CD4-positive, alpha-beta T cell treated with Interleukin-6 for 4 hours (primary cell): ENCODE data around the gene GDF11.
"Not testable (repeated sequence)": the region's sequence is repeated elsewhere in the genome, so short reads cannot be mapped to it uniquely, and the experiment has no call there.

ENCODE experiments used
- DNase-seq: peaks from one replicate; pipeline ENCODE4 v3.0.0-alpha.2; 2020; ENCODE audit warnings: mixed read lengths

The GDF11 gene

DNA sequence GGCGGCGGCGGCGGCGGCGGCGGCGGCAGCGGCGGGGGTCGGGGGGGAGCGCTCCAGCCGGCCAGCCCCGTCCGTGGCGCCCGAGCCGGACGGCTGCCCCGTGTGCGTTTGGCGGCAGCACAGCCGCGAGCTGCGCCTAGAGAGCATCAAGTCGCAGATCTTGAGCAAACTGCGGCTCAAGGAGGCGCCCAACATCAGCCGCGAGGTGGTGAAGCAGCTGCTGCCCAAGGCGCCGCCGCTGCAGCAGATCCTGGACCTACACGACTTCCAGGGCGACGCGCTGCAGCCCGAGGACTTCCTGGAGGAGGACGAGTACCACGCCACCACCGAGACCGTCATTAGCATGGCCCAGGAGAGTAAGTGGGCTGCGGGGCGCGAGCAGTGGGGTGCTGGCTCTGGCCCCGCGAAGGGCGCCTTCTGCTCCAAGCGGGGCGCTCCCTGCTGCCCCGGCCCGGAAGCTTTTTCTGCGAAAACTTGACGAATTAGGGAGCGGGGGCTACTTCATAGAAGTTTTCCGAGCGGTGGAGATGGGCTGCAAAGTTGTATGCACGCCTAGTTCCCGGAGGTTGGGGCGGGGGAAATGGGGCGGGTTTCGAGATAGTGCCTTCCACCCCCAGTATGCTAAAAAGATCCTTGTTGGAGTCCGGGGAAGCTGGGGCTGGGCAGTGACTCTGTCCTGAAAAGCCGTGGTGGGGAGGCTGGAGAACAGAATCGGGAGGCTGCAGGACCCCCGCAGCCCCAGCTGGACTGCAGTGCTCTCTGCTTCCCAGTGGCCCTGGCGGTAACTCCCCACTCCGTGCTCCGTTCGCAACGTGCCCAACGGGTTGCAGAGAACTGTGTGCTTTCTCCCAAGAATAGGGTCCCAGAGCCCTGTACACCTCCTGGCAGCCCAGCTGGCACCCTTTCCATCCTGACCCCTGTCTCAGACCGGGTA, 751 bp downstream of the GDF11 start:
- peak; percentile 60 for DNase-seq

DNA sequence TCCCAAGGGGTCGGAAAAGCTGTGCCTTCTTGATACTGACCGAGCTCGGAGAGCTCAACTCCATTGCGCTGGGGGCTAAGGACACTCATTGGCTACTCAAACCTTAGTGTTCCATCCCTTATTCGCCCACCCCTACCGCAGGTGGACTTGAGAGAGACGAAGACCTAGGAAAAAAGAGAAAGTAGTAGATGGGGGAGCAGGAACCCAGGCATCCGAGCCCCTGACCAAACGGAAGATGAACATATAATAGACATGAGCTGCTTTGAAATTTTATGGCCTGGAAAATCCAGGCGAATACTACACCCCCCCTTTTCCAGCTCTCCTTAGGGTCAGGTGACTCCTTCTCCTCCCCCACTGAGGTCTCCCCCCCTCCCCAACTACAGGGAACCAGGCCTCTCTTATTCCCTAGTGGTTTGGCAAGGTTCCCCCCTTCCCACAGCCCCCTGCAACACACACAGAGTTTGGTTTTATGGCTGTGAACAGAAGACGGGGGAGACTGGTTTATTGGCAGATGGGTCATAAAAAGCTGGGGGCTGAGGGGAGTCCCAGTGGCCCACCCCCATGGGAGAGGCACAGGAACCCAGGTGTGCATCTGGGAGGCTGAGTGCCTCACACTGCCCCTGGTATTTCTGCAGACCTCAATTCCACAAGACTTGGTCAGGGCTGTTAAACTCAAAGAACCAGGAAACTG, 1.6 kb downstream of the GDF11 start:
- DNase-seq = no peak

DNA sequence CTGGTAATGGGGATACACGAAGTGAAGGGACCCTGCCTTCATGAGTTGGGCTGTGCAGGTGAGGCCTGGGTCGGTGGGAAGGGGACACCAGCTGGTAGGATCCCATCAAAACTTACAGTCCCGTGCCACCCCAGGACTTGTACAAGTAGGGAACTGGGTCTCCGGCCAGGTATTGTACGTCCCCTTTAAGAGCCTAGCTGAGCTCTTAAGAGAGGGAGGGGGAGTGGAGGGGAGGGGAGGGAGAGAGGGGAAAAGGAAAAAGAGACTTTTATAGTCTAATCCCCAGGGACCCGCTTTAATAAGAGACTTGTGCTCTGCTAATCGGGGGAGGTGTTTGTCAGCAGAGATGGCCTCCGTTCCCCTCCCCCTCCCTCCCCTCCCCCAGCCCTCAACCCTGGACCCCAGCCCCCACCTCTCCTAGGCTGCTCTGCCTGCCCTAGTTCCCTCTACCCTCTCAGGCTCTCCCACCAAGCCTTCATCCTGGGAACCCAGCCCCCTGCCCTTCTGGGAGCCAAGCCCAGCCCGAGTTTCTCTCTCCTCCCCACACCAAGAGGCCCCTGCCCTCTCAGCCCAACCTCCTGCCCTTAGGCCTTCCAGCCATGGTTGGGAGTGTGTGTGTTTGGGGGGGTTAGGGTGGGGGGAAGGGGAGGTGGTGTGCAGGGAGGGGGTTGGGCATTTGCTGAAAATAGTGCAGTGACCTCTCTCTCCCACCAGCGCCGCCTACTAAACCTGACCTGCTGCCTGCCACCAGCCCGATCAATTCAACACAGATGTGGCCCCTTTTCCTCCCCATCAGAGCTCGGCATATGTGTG, 2.6 kb downstream of the GDF11 start:
- DNase-seq = no peak

DNA sequence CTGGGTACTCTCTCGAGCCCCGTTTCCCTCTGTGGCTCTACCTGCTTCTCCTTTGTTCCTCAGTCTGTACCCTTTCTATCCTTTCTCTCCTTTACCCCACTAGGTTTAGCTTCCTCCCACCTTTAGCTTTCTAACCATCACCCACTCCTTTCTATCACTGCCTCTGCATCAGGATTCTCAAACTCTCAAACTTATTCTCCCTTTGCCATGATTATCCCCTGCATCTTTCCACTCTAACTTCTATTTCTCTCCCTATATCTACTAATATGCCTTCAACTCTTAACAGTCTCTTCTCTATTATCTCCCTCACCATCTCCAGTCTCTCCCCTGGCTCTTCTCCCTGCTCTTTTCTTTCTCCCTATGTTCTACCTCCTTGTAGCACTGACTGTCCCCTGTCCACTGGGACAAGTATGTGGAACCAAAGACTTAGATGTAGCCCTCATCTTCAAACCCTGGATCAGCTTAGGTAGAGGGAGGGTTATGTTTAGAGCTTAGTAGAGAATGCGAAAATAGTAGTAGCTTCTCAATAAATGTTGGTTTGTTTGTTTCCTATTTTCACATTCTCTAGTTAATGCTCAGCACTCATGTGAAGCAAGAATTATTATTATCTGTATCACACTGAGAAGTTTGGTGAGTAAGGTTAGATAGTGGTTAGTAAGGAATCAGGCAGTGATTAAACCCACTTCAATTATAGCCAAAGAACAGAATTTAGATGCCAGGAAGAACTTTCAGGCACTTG, 3.4 kb downstream of the GDF11 start:
- DNase-seq = no peak

DNA sequence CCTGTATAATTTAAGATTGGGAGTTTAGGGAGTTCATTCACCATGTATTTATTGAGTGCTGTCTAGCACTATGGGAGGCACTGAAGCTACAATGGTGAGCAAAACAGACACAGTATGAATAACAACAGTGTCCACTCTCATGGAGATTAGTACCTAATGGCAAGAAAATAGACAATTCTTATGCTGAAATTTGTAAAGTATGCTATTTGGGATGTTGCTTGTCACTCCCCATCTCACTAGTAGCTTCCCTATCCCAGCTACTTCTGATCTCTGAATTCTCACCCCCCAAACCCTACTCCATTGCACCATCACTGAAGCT, 4.0 kb downstream of the GDF11 start:
- no peak for DNase-seq

- DNase-seq = no peak
These were observed 5.5 kb downstream of the GDF11 start for GRCh38 chr12:55748230-55748993.

GRCh38 chr12:55755246-55755645, 12.3 kb downstream of the GDF11 start:
- no peak for DNase-seq

GRCh38 chr12:55757701-55758100, 14.8 kb downstream of the GDF11 start:
- no peak for DNase-seq

GRCh38 chr12:55758575-55758974, 15.7 kb downstream of the GDF11 start:
- DNase-seq = not testable (repeated sequence)

DNA sequence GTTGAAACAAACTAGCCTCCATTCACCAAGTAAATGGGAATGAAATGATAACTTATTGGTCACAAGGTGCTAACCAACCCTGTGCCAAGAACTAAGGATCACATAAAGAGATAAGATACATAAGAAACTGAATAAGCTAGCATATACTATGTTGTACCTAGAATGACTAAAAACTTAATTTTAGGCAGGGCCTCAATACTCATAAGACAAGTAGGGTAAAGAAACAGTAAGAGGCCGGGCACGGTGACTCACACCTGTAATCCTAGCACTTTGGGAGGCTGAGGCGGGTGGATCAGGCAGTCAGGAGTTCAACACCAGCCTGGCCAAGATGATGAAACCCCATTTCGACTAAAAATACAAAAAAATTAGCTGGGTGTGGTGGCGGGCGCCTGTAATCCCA, 17.7 kb downstream of the GDF11 start:
- DNase-seq = no peak

- no peak for DNase-seq
These were observed 19.7 kb downstream of the GDF11 start for GRCh38 chr12:55762646-55763045.

DNA sequence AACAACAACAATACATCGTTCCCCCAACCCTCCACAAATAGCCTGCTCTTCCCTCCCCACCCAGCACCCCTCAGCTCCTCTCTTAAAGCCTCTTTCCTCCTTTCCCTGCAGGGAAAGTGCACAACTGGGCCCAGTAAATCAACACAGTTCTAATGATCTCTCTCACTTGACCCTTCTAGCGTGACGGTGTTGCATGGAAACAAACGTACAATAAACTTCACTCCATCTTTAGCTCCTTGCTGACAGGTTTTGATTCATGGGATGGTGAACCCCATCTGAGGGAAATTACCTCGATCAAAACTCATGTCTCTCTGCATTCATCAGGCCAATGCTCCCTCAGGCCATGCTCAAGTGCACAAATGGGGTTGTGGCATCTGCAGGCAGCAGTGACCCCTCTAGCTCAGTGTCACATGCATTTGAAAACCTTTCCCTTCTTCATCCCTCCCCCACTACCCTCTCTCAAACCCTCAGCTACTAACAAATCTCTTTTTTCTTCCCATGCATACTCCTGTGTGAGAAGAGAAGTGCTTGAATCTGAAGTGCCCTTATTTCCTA, 22.9 kb downstream of the GDF11 start:
- no peak for DNase-seq

GRCh38 chr12:55767156-55767555, 24.2 kb downstream of the GDF11 start:
- DNase-seq = no peak

DNA sequence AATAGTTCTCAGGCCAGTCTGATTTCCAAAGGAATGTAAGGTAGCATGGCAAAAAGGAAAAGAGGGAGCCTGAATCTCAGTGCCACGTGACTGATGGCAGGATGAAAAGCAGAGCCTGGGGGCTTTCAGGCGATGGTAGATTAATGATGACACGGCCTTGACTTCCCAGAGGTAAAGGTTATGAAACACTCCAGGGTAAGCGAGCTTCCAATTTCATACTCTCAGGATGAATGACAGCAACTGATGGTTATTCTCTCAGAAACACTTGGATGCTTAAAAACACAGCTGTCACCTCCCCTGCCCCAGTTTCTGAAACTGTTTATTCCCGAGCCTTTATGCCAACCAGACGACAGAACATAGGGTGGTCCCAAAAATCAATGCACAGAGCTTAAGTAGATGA, 28.8 kb downstream of the GDF11 start:
- DNase-seq = no peak

DNA sequence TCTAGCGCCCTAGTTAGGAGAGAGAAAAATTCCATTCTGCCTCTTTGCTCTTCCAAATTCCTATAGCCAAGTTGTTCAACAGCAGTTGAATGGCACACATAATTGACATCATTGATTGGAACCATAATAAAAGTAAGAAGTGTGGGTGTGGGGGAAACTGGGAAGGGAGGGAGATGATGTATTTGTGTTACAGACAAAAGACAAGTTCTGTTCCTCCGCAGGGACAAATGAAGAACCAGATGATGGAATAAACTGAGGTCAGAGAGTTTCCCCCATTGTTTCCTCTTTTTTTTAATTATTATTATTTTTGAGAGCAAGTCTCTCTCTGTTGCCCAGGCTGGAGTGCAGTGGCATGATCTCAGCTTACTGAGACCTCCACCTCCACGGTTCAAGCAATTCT, 34.9 kb downstream of the GDF11 start:
- DNase-seq = no peak

GRCh38 chr12:55780685-55781084, 37.8 kb downstream of the GDF11 start:
- DNase-seq = no peak

- no peak for DNase-seq
These were observed 45.6 kb downstream of the GDF11 start for GRCh38 chr12:55788546-55788945.

- DNase-seq = no peak
These were observed 46.2 kb downstream of the GDF11 start for GRCh38 chr12:55789171-55789570.

- DNase-seq = no peak
These were observed 47.0 kb downstream of the GDF11 start for GRCh38 chr12:55789893-55790292.

- DNase-seq = no peak
These were observed 53.0 kb downstream of the GDF11 start for GRCh38 chr12:55795950-55796349.

GRCh38 chr12:55797068-55797467, 54.1 kb downstream of the GDF11 start:
- peak; percentile 20 for DNase-seq

GRCh38 chr12:55797550-55797949, 54.6 kb downstream of the GDF11 start:
- no peak for DNase-seq
